ENCODE measurements around the gene EHD4.

Gene EHD4

DNA sequence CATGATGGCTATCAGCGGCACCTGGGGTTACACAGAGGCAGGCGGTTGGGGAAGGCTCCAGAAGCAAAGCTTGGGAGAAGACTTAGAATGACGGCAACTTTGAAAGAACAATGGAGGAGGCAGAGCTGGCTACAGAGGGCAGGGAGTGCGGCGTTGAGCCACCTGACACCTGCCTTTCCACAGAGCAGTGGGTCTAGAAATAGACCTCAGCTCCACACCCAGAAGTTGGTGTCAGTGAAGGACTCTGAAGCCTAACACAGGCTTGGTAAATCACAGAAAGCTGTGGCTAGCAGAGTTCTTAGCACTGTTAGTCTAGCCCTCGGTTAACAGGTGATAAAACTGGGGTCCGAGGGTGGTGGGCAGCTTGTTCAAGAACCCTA is 23.1 kb upstream of the EHD4 start:
- no peak for FAIRE-seq
- no peak for DNase-seq (ENCODE audit: low spot score)

- no peak for DNase-seq (ENCODE audit: low spot score)
- no peak for FAIRE-seq
Observed at GRCh38 chr15:41994772-41995475, 22.6 kb upstream of the EHD4 start.

DNA sequence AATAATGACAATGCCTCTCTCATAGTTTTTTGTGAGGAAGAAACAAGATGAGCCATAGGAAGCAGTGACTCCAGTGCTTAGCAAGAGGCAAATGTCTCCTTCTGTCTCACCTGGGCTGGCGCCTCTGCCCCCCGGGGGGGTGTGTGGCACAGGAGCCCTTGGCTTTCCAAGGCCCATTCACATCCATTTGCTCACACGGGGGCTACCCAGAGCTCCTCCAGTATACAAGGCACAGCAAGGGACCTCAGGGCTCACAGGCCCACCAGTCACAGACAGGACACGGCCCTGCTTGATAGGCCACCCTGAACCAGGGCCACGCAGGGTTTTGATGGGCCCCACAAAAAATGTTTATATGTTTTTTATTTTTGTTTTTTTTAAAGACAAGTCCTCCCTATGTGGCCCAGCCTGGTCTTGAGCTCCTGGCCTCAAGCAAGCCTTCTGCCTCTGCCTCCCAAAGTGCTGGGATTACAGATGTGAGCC is 21.9 kb upstream of the EHD4 start:
- FAIRE-seq (no peak), DNase-seq (ENCODE audit: low spot score) (no peak)

GRCh38 chr15:41993472-41994170 is 21.3 kb upstream of the EHD4 start:
- no peak for DNase-seq (ENCODE audit: low spot score)
- no peak for FAIRE-seq

- no peak for DNase-seq (ENCODE audit: low spot score)
- FAIRE-seq = no peak
Observed at GRCh38 chr15:41992803-41993190, 20.4 kb upstream of the EHD4 start.

GRCh38 chr15:41992151-41992802 is 19.9 kb upstream of the EHD4 start:
- FAIRE-seq = no peak
- DNase-seq (ENCODE audit: low spot score) = no peak

DNA sequence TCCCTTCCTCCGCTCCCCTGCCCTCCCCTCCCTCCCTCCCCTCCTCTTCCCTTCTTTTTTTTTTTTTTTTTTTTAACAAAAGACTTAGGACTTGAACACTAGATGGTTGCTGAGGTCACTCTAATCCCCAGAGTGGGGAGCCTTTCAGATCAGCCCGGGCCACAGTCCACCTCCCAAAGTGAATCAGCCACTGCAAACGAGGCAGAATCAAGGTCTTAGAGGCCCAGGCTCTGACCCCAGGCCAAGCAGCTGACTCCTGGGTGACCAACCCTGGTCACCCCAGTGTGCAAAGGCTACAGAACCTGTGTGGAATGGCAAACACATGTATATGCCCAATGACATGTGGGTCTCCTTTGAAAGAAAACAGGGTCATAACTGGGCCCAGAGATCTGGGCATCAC is 18.3 kb upstream of the EHD4 start:
- no peak for FAIRE-seq
- no peak for DNase-seq (ENCODE audit: low spot score)

GRCh38 chr15:41990243-41990605 is 17.9 kb upstream of the EHD4 start:
- FAIRE-seq (no peak), DNase-seq (ENCODE audit: low spot score) (no peak)

DNA sequence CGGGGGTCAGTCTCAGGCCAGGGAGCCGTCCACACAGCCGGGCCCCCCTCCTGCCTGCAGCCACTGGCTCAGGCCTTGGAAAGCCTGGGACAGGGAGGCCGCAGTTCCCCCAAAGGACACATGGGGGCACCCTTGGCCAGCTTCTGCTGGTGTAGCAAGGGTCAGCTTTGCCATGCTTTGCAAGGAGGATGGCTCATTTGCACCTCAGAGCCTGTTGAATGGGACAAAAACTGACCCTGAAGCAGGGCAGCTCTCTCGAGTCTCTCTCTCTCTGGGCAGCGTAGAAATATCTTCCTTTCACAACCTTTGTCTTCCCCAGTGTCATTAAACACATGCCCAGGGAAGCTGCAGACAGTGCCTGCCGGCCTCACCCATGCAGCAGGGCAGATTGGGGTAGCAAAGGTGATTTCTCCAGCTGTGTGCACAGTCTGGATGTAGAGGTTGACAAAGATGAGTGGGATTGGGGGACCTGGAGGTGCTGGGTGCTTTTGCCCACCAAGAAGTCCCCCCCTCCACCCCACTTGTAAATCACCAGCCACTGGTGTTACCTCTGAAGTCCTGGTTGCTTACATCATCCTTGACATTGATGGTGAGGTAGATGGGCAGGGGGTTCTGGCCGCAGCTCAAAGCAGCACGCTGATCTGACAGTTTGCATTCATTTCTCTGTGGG is 17.4 kb upstream of the EHD4 start:
- FAIRE-seq = no peak
- peak; percentile 87 for DNase-seq (ENCODE audit: low spot score)

DNA sequence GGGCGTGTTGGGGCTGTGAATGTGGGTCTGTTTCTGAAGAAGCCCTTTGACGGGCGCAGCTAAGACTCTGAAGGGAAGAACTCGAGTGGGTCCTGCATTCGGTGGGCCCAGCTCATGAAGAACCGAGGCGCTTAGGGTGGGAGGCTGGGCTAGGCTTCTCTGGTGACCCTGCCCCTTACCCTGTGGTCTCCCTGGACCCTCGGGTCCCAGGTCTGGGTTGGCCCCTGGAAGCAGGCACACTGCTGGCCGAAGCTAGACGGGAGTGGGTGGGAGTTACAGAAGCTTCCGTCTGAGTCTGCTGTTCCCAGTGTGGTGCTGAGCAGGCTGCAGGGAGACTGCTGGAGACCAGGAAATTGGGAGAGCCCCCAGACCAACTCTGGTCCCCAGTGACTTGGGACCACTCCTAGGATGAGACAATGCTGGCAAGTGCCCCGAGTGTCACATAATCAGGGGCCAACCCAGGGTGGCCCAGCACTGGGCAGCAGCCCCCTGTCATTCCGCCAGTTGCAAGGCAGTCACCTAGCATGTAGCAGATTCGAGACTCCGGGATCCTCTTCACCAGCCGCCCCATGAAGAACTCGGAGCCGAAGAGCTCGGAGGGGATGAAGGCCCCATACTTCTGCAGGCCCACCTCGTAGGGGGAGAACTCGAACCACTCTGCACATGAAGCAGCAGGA is 16.7 kb upstream of the EHD4 start:
- no peak for DNase-seq (ENCODE audit: low spot score)

GRCh38 chr15:41987925-41988275 is 15.5 kb upstream of the EHD4 start:
- no peak for FAIRE-seq
- DNase-seq (ENCODE audit: low spot score) = no peak

More for the DNA sequence above, 16.7 kb upstream of the EHD4 start:
- no peak for FAIRE-seq

- FAIRE-seq = peak; percentile 20
Observed at GRCh38 chr15:41987246-41987924, 15.0 kb upstream of the EHD4 start.

GRCh38 chr15:41985236-41986160 is 13.1 kb upstream of the EHD4 start:
- no peak for FAIRE-seq
- DNase-seq (ENCODE audit: low spot score) = no peak

More at GRCh38 chr15:41987246-41987924, 15.0 kb upstream of the EHD4 start:
- DNase-seq (ENCODE audit: low spot score) = no peak

DNA sequence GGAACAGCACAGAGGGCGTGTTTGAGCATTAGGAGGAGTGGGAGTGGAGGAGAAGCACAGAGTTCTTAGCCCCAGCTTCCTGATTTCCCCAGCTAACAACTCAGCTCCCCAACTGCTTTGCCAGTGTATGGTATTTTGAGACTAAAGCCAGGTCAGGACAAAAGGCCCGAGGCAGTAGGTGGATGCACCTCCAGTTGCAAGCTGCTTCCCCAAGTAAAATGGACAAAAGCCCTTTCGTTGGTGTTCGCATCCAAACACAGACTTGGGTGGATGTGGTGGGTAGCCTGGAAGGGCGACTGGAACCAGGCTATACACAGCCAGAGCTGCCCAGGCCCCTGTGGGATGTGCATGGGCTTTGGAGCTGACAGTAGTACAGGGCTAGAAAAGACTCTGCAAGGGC is 12.3 kb upstream of the EHD4 start:
- DNase-seq (ENCODE audit: low spot score) = no peak
- peak; percentile 9 for FAIRE-seq

DNA sequence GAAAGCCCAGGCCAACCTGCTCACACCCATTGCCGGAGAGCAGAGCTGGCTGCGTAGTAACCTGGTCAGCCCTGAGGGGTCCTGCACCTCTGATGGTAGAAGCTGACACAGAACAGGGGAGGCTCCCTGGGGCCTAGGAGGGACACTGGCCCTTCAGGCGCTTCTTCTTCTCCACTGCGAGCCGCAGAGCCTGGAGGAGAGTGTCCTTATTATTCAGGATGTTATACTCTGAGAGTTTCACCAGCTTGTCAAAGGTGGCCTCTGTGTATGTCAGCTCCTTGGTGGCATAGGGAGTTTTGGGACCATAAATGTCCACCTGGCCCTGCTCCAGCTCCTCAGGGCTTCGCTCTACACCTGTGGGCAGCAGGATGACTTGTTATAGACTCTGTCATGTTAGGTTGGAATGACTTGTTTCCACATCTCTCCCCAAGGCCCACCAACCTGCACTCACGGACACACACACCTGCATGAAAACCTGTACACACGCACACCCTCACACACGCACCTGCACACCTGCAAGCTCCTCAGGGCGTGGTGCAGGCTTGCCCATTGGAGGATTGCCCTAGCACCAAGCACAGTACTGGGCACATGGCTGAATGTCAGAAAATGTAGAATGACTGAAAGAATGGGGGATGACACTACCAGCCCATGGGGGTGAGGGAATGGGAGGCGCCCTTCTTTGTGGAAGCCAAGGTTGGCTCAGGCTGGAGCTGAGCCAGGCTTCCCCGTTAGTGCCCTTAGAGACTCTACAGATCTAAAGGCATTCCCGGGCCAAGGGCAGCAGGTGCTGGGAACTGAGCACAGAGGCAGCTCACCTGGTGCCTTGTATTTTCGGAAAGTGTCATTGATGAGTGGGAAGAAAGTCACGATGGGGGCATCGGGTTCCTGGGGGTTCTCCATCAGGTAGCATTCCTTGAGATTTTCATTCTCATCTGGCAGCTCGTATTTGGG is 11.5 kb upstream of the EHD4 start:
- DNase-seq (ENCODE audit: low spot score) (no peak), FAIRE-seq (no peak)

- no peak for FAIRE-seq
Observed at GRCh38 chr15:41983221-41983620, 10.9 kb upstream of the EHD4 start.

GRCh38 chr15:41982133-41982930 is 10.0 kb upstream of the EHD4 start:
- no peak for DNase-seq (ENCODE audit: low spot score)

More at GRCh38 chr15:41983221-41983620, 10.9 kb upstream of the EHD4 start:
- no peak for DNase-seq (ENCODE audit: low spot score)

More at GRCh38 chr15:41982133-41982930, 10.0 kb upstream of the EHD4 start:
- no peak for FAIRE-seq
